HCT116 (cell line): ENCODE measurements around the gene SPRED1. TPM values are rescaled to one million over a fixed set of nuclear protein-coding genes. Genes with fewer than 3 reads are reported as not detected.

Source experiments
- ATAC-seq: fragments of 200-7000 bp; cut with Tn5 transposase; 2 replicates; pipeline ENCODE4 v1.9.1; 2020; ENCODE audit warnings: mild to moderate bottlenecking, moderate library complexity
- BruUV-seq: library from RNA; stranded (reverse); fragments of 400-500 nt; replicated peaks from 2 replicates; lab custom pipeline; 2021; lab: Mats Ljungman, UMichigan
- CTCF ChIA-PET: fragments of 300-600 bp; sonication (Branson Sonifier 250); formaldehyde crosslinking; loops from one replicate; lab custom pipeline; 2021; ENCODE audit warnings: antibody characterized with exemption; lab: Charles Lee
- POLR2A ChIA-PET: fragments of 300-600, 350-600 bp; sonication (Branson Sonifier 250); formaldehyde crosslinking; loops from one replicate; lab custom pipeline; 2021; ENCODE audit warnings: antibody characterized with exemption; lab: Charles Lee
- RAD21 ChIA-PET, 2 experiments: fragments of 300-600 bp; sonication (Branson Sonifier 250); formaldehyde crosslinking; loops; one replicate each; lab custom pipeline; 2023; ENCODE audit warnings: low total read pairs in 2 of 2; ENCODE audit not compliant: uncharacterized antibody in 2 of 2, unreplicated experiment in 2 of 2, low non-redundant PET in 1 of 2; lab: Charles Lee
- DNase-seq: peaks from one replicate; pipeline ENCODE4 v3.0.0-alpha.2; 2010; ENCODE audit warnings: low read depth, low spot score
- H2AFZ ChIP-seq: fragments of 200-600 bp; shearing (Covaris generic), sonication (generic); 2 replicates; pipeline ENCODE4 v1.6.1; 2017; ENCODE audit warnings: low read depth, mixed run types, mixed read lengths, antibody characterized with exemption, low read length; ENCODE audit not compliant: poor library complexity, severe bottlenecking
- H3K27ac ChIP-seq: 2 replicates; pipeline ENCODE4 v1.5.1; 2012; ENCODE audit warnings: low read depth, low read length
- H3K27me3 ChIP-seq: fragments of 200-600 bp; sonication (generic); 2 replicates; pipeline ENCODE4 v1.6.1; 2016; ENCODE audit warnings: mixed run types, low read length, mixed read lengths; ENCODE audit not compliant: insufficient read depth
- H3K36me3 ChIP-seq, 2 experiments: fragments of 200-500 bp in 1 of 2; fragments of 200-600 bp in 1 of 2; sonication (Bioruptor generic) in 1 of 2; sonication (generic) in 1 of 2; 2 replicates each; pipeline versions ENCODE4 v1.5.1 to v1.6.1; 2014 to 2016; ENCODE audit warnings: low read length in 2 of 2, inconsistent platforms in 1 of 2, mixed read lengths in 1 of 2, mixed run types in 1 of 2; ENCODE audit not compliant: insufficient read depth in 2 of 2, control insufficient read depth in 1 of 2
- H3K4me1 ChIP-seq, 2 experiments: fragments of 200-600 bp in 1 of 2; sonication (generic) in 1 of 2; 2 replicates each; pipeline versions ENCODE4 v1.5.1 to v1.6.1; 2012 to 2017; ENCODE audit warnings: low read length in 2 of 2, inconsistent platforms in 1 of 2, mild to moderate bottlenecking in 1 of 2, mixed read lengths in 1 of 2, mixed run types in 1 of 2, moderate library complexity in 1 of 2; ENCODE audit not compliant: insufficient read depth in 2 of 2, control insufficient read depth in 1 of 2
- H3K4me2 ChIP-seq: fragments of 200-600 bp; sonication (generic); 2 replicates; pipeline ENCODE4 v1.6.1; 2017; ENCODE audit warnings: mixed run types, low read length, mixed read lengths
- H3K4me3 ChIP-seq, 2 experiments: fragments of 200-600 bp in 1 of 2; sonication (generic) in 1 of 2; replicated peaks in 1 of 2; 2 replicates each; pipeline ENCODE4 v1.5.1; 2011 to 2016; ENCODE audit warnings: low read length in 2 of 2, control low read depth in 1 of 2, low read depth in 1 of 2, mild to moderate bottlenecking in 1 of 2, mixed read lengths in 1 of 2, mixed run types in 1 of 2
- H3K79me2 ChIP-seq: fragments of 200-600 bp; sonication (generic); 2 replicates; pipeline ENCODE4 v1.6.1; 2017; ENCODE audit warnings: mild to moderate bottlenecking, mixed run types, low read length, moderate library complexity, mixed read lengths; ENCODE audit not compliant: insufficient read depth
- H3K9ac ChIP-seq: fragments of 200-600 bp; sonication (generic); 2 replicates; pipeline ENCODE4 v1.6.1; 2016; ENCODE audit warnings: low read length, mixed read lengths
- H3K9me2 ChIP-seq: fragments of 200-600 bp; sonication (generic), shearing (Covaris generic); 2 replicates; pipeline ENCODE4 v1.6.1; 2017; ENCODE audit warnings: mixed run types, mild to moderate bottlenecking, moderate library complexity; ENCODE audit not compliant: insufficient read depth
- H3K9me3 ChIP-seq, 2 experiments: fragments of 200-500 bp in 1 of 2; fragments of 200-600 bp in 1 of 2; sonication (Bioruptor generic) in 1 of 2; sonication (generic) in 1 of 2; 2 replicates each; pipeline ENCODE4 v1.6.1; 2014 to 2017; ENCODE audit warnings: low read length in 2 of 2, mixed read lengths in 2 of 2, inconsistent platforms in 1 of 2, low read depth in 1 of 2, mild to moderate bottlenecking in 1 of 2, mixed run types in 1 of 2, moderate library complexity in 1 of 2; ENCODE audit not compliant: control insufficient read depth in 1 of 2, insufficient read depth in 1 of 2
- H4K20me1 ChIP-seq: fragments of 200-600 bp; sonication (generic), shearing (Covaris generic); 2 replicates; pipeline ENCODE4 v1.6.1; 2017; ENCODE audit warnings: mixed run types, mild to moderate bottlenecking, moderate library complexity; ENCODE audit not compliant: insufficient read depth
- ATF3 ChIP-seq: IDR thresholded peaks from 2 replicates; pipeline ENCODE4 v1.6.1; 2012
- CBX3 ChIP-seq: IDR thresholded peaks from 2 replicates; pipeline ENCODE4 v1.6.1; 2012; ENCODE audit warnings: low read depth
- CEBPB ChIP-seq: IDR thresholded peaks from 2 replicates; pipeline ENCODE4 v1.6.1; 2012; ENCODE audit warnings: low read depth
- CTCF ChIP-seq, 3 experiments: fragments of 200-600 bp in 1 of 3; sonication (generic) in 1 of 3; IDR thresholded peaks in 2 of 3; conservative IDR thresholded peaks in 1 of 3; 2 replicates each; pipeline ENCODE4 v1.5.1; 2012 to 2017; ENCODE audit warnings: low read depth in 2 of 3, low read length in 2 of 3, antibody characterized with exemption in 1 of 3, borderline replicate concordance in 1 of 3, control low read depth in 1 of 3, mild to moderate bottlenecking in 1 of 3, mixed read lengths in 1 of 3, mixed run types in 1 of 3, moderate library complexity in 1 of 3; ENCODE audit not compliant: insufficient read depth in 1 of 3
- ELF1 ChIP-seq: IDR thresholded peaks from 2 replicates; pipeline ENCODE4 v1.6.1; 2012; ENCODE audit warnings: low read depth, borderline replicate concordance
- EZH2 ChIP-seq: fragments of 200-600 bp; sonication (generic); IDR thresholded peaks from 2 replicates; pipeline ENCODE4 v1.6.1; 2017; ENCODE audit warnings: antibody characterized with exemption, mixed run types
- EZH2phosphoT487 ChIP-seq: fragments of 200-600 bp; IDR thresholded peaks from 2 replicates; pipeline ENCODE4 v1.6.1; 2018; ENCODE audit warnings: antibody characterized with exemption, borderline replicate concordance
- FOSL1 ChIP-seq: IDR thresholded peaks from 2 replicates; pipeline ENCODE4 v1.6.1; 2012; ENCODE audit warnings: low read depth
- JUND ChIP-seq: IDR thresholded peaks from 2 replicates; pipeline ENCODE4 v1.6.1; 2012
- POLR2A ChIP-seq: IDR thresholded peaks from 2 replicates; pipeline ENCODE4 v1.7.0; 2011; ENCODE audit warnings: borderline replicate concordance; ENCODE audit not compliant: insufficient read depth, insufficient read length; ENCODE audit errors: extremely low read depth
- POLR2AphosphoS5 ChIP-seq: IDR thresholded peaks from 2 replicates; pipeline ENCODE4 v1.6.1; 2011; ENCODE audit warnings: mild to moderate bottlenecking, low read depth, low read length, moderate library complexity
- RAD21 ChIP-seq: IDR thresholded peaks from 2 replicates; pipeline ENCODE4 v1.6.1; 2012; ENCODE audit warnings: low read depth, mild to moderate bottlenecking
- SIN3A ChIP-seq: IDR thresholded peaks from 2 replicates; pipeline ENCODE4 v1.6.1; 2012; ENCODE audit warnings: low read depth
- SRF ChIP-seq: IDR thresholded peaks from 2 replicates; pipeline ENCODE4 v1.6.1; 2012; ENCODE audit warnings: low read depth
- YY1 ChIP-seq: IDR thresholded peaks from 2 replicates; pipeline ENCODE4 v1.6.1; 2011; ENCODE audit warnings: low read length, low read depth, moderate library complexity, mild to moderate bottlenecking; ENCODE audit not compliant: insufficient replicate concordance; ENCODE audit errors: extremely low read depth
- ZFX ChIP-seq: fragments of 450-650 bp; IDR thresholded peaks from 2 replicates; pipeline ENCODE4 v1.6.1; 2017
- ZNF274 ChIP-seq: fragments of 200-500 bp; sonication (Bioruptor generic); IDR thresholded peaks from 2 replicates; pipeline ENCODE4 v1.6.1; 2014; ENCODE audit warnings: mild to moderate bottlenecking, low read depth, low read length, inconsistent platforms
- intact Hi-C: fragments of 100-400 bp; cut with micrococcal nuclease; formaldehyde crosslinking; loops from 2 replicates; pipeline ENCODE4 v1.10.0; 2022
- total RNA-seq: library from RNA; stranded (reverse); gene quantifications from one replicate; pipeline ENCODE4 v1.2.1, GENCODE V29; 2021; ENCODE audit not compliant: unreplicated experiment
- TF ChIP-seq, protein P1 (sequence below): IDR thresholded peaks from 2 replicates; pipeline ENCODE4 v1.6.1; 2012
- TF ChIP-seq, protein P2 (sequence below): IDR thresholded peaks from 2 replicates; pipeline ENCODE4 v1.6.1; 2012; ENCODE audit warnings: low read depth

SPRED1 gene
- total RNA-seq, 1 experiment from 2014 or later = 24.7 TPM

DNA sequence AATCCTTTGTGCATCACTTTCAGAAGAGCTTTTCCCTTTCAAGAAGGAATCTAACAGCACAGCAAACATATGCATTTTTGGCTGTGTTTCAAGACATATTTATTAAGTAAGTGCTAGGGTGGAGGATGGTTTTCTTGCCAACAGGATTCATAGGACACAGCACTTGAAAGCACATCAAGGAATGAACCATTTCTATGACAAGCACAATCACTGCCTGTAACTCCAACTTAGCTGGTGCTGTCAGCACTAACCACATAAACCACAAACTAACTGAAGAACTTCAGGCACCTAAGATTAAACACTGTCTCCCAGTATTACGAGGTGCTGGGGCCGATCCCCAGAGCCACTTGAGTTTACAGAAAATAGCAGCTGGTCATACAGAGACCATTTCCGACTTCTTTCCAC, 35.4 kb upstream of the SPRED1 start:
- intact Hi-C loops = no loop called here
- H3K9ac ChIP-seq = no peak overlapping the region
- RAD21 ChIA-PET = no interaction called here
- H3K27me3 ChIP-seq = no peaks in the 10 kb centered on the region
- H3K79me2 ChIP-seq = no peaks in the 10 kb centered on the region
- H3K4me2 ChIP-seq = no peak overlapping the region
- no peaks in the 10 kb centered on the region for H3K4me1 ChIP-seq
- H3K36me3 ChIP-seq = no peaks in the 10 kb centered on the region
- H3K4me3 ChIP-seq = no peak overlapping the region
- DNase-seq = no peak
- H4K20me1 ChIP-seq = no peaks in the 10 kb centered on the region
- CTCF ChIA-PET = no interaction called here
- POLR2A ChIA-PET = no interaction called here
- H3K27ac ChIP-seq = no peak overlapping the region
- H2AFZ ChIP-seq = no peak overlapping the region
- H3K9me3 ChIP-seq = no peaks in the 10 kb centered on the region
- no peak for TF ChIP-seq EZH2phosphoT487
- no peak for TF ChIP-seq JUND
- no peak for TF ChIP-seq SRF
- no peak for TF ChIP-seq POLR2A
- TF ChIP-seq CBX3 = no peak
- no peak for TF ChIP-seq ELF1
- TF ChIP-seq ATF3 = no peak
- no peak for TF ChIP-seq POLR2AphosphoS5
- TF ChIP-seq FOSL1 = no peak
- TF ChIP-seq RAD21 = no peak
- no peak for TF ChIP-seq CTCF (IDR thresholded peaks at IDR 0.05 in 2 of 3, conservative IDR thresholded peaks at IDR 0.05 in 1 of 3; ENCODE audit: borderline replicate concordance in 1 of 3, insufficient read depth in 1 of 3, low read depth in 2 of 3, low read length in 2 of 3)
- TF ChIP-seq, protein P1, sequence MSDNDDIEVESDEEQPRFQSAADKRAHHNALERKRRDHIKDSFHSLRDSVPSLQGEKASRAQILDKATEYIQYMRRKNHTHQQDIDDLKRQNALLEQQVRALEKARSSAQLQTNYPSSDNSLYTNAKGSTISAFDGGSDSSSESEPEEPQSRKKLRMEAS = no peak
- TF ChIP-seq, protein P2, sequence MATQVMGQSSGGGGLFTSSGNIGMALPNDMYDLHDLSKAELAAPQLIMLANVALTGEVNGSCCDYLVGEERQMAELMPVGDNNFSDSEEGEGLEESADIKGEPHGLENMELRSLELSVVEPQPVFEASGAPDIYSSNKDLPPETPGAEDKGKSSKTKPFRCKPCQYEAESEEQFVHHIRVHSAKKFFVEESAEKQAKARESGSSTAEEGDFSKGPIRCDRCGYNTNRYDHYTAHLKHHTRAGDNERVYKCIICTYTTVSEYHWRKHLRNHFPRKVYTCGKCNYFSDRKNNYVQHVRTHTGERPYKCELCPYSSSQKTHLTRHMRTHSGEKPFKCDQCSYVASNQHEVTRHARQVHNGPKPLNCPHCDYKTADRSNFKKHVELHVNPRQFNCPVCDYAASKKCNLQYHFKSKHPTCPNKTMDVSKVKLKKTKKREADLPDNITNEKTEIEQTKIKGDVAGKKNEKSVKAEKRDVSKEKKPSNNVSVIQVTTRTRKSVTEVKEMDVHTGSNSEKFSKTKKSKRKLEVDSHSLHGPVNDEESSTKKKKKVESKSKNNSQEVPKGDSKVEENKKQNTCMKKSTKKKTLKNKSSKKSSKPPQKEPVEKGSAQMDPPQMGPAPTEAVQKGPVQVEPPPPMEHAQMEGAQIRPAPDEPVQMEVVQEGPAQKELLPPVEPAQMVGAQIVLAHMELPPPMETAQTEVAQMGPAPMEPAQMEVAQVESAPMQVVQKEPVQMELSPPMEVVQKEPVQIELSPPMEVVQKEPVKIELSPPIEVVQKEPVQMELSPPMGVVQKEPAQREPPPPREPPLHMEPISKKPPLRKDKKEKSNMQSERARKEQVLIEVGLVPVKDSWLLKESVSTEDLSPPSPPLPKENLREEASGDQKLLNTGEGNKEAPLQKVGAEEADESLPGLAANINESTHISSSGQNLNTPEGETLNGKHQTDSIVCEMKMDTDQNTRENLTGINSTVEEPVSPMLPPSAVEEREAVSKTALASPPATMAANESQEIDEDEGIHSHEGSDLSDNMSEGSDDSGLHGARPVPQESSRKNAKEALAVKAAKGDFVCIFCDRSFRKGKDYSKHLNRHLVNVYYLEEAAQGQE = no peak
- no peak for TF ChIP-seq ZNF274
- TF ChIP-seq SIN3A = no peak
- TF ChIP-seq YY1 = no peak
- no peak for TF ChIP-seq EZH2
- TF ChIP-seq CEBPB = no peak
- no peak for TF ChIP-seq ZFX
- TF ChIP-seq, all 23 proteins: peak for 0
- no peak for ATAC-seq
- no TSS peak for BruUV-seq
- no peaks in the 10 kb centered on the region for H3K9me2 ChIP-seq
